ENCODE measurements around the gene LCAT.

DNA sequence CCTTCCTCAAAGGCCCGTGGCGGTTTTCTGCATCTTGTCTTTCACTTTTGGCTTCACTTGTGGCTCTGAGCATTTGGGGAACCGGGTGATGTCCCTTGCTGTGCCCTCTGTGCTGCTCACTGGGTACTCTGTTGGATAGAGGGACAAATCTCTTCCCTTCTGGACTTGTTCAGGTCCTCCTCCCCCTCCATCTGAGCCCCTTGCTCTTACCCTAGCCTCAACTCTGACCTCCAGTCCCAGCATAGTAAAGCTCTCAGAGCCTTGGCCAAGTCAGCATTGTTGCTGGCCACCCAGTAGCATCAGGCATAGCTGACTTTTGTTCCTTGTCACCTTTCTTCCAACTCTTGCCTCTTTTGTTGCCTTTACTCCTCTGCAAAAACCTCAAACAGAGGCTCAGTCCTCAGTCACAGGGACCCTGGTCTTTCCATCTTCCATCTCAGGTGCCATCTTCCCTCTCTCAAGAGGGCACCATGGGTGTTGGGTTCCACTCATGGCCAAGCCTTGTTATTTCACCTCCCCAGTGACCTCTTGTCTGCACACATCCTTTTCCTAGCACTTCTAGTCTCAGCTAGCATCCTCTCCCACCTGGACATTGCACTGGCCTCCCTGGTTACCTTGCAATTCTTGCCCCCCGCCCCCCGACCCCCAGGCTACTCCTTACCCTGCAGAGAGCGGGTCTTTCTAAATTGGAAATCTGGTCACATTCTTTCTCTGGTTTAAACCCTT lies 6.9 kb downstream of the LCAT start:
- no peak for TF ChIP-seq CTCF (IDR thresholded peaks at IDR 0.05)
- TF ChIP-seq POLR2A (IDR thresholded peaks at IDR 0.05), result no peak
- no peak for TF ChIP-seq POLR2AphosphoS5 (IDR thresholded peaks at IDR 0.05)
- no peak for TF ChIP-seq EP300 (IDR thresholded peaks at IDR 0.05)

Measured in stomach (tissue), 4 donors.